GM12891 (cell line): ENCODE data around the gene ANKRD61.

Experiments used
- PAX5 ChIP-seq: IDR thresholded peaks from 2 replicates; pipeline ENCODE4 v1.6.1; 2011; ENCODE audit warnings: low read length, moderate library complexity, mild to moderate bottlenecking; ENCODE audit not compliant: insufficient read depth, severe bottlenecking
- POLR2A ChIP-seq: IDR thresholded peaks from 2 replicates; pipeline ENCODE4 v1.6.1; 2011; ENCODE audit warnings: low read depth, low read length, control low read depth
- POLR2AphosphoS5 ChIP-seq: IDR thresholded peaks from 2 replicates; pipeline ENCODE4 v1.6.1; 2011; ENCODE audit warnings: low read depth, low read length, control low read depth
- POU2F2 ChIP-seq: IDR thresholded peaks from 2 replicates; pipeline ENCODE4 v1.6.1; 2011; ENCODE audit warnings: low read depth, mild to moderate bottlenecking, control low read depth, low read length, moderate library complexity
- SPI1 ChIP-seq: IDR thresholded peaks from 2 replicates; pipeline ENCODE4 v1.6.1; 2011; ENCODE audit warnings: low read depth, low read length, control low read depth
- TAF1 ChIP-seq: IDR thresholded peaks from 2 replicates; pipeline ENCODE4 v1.6.1; 2011; ENCODE audit warnings: low read depth, low read length, control low read depth

- TF ChIP-seq POLR2AphosphoS5 = no peak
- TF ChIP-seq TAF1 = no peak
- no peak for TF ChIP-seq POLR2A
- no peak for TF ChIP-seq PAX5
- no peak for TF ChIP-seq SPI1
- TF ChIP-seq POU2F2 = no peak
Observed at GRCh38 chr7:6030988-6031387, at the start of gene ANKRD61.
